GM04503 (cell line): Measurements from ENCODE around the gene KAZN.

ENCODE experiments used
- DNase-seq: peaks from one replicate; pipeline ENCODE4 v3.0.0-alpha.2; 2012; ENCODE audit warnings: low read depth

KAZN gene

DNA sequence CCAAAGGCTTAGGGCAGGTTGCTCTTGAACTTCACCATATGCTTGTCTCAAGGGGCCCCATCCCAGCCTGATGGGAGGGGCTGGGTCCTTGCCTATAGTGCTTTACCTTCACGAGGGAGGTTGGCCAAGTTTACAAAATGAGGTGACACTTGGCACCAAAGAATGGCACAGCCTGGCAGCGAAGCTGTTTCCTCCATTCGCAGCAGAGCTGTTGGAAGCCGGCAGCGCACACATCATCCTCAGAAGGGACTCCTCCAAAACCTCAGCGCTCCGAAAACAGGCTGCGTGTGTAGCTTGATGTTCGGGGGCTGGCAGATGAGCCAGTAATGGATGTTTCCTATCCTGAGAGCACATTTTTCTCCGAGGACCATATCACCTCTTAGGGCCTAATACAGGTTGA lies 116.8 kb downstream of the KAZN start:
- no peak for DNase-seq

DNA sequence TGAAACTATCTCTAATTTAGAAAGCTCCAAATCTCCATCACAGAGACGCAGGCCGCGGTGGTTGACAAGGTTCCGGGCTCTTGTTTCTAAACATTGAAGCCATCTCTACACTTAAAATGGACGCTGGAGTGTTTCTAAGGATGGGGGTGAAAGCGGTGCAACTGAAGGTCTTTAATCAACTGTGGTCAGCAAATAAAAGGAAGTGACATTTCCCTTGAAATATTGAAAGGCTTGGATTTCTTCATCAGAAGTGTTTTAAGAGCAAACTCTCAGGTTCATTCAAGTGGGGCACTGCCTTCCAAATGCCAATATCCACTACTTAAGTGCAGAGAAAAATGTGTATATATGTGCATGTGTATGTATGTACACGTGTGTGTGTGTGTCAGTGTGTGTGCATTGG lies 117.3 kb downstream of the KAZN start:
- DNase-seq: no peak

DNA sequence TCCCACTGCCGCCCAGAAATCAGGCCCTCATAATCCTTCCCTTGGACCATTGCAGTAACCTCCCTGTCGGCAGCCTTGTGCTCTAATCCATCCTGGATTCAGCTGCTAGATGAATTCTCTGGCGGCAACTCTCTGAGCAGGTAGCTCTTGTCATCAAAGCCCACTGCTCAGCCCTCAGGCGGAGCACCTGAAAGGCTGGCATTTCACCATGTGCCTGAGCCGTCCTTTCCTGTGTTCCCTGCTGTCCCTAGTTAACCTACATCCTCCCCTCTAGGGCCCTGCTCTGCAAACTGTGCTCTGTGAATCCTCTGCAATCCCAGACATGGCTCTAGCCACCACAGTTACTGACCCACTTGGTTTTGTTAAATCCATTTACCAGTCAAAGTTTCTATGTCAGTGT lies 118.0 kb downstream of the KAZN start:
- DNase-seq: no peak

DNA sequence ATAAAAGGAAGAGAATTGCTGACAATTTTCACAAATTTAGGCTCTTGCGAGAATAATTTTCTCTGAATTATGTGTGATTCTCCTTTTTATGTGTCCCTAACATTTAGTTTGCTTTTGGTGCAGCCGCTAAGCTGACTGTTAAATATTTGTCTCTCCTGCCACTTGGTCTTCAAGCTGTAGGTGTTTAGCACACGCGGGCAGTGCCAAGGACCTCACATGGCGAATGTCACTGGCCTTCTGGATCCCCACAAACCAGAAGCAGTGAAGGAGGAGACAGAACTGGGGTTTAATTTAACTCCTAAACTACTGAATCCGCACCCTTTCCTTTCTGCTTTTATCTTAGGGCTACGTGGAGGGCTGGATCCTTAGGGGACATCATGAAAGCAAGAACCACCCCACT lies 120.0 kb downstream of the KAZN start:
- no peak for DNase-seq

DNA sequence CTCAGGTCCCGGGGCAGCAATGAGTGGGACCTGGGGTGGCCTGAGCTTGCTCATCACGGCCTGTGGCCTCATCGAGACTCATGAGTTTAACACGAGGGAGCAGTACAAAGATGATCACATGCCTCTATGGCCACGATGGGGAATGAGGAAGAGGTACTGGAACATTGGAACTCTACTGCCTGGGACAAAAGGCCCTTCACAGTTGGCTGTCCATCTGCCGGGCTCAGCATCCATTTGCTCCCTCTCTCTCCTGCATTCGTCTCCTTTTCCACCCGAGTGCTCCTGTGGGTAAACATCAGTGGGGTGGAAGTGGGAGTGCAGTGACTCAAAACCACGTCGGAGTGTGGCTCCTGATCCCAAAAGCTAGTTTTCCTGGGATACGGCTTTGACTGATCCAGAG lies 124.9 kb downstream of the KAZN start:
- DNase-seq: no peak

DNA sequence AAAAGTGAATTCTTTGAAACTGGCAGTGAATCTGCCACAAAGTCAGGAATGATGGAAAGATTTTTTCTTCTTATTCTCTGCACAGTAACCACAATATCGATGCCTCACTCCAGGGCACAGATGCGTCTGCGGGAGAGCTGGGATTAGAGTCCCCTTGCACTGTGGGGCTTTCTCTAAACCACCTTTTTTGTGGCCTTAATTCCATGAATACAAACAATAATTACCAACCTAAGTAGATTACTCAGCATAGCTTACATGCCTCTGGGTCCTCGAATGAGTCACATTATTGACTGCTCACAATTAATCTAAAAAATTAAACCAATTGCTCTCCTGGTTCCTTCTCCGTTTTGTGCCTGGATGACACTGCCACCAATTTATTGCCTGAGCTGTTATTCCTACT lies 125.8 kb downstream of the KAZN start:
- no peak for DNase-seq

DNA sequence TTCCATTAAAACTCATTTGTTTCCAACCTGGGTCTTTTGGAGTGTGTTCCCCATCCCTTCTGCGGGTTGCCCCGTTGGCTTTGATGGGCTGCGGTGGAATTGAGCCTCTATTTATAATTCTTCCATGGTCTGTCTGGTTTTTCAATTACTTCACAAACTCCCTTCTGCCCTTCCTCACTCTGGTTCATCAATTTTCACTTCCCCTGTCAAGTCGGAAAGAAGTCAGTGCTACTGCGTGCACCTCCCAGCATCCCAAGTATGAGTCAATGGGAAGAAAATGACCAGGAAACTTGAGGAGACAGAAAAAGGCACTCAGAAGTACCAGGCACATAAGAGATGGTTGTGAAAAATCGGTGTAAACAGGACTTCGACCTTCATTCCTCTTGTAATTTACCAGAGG lies 126.2 kb downstream of the KAZN start:
- no peak for DNase-seq

DNA sequence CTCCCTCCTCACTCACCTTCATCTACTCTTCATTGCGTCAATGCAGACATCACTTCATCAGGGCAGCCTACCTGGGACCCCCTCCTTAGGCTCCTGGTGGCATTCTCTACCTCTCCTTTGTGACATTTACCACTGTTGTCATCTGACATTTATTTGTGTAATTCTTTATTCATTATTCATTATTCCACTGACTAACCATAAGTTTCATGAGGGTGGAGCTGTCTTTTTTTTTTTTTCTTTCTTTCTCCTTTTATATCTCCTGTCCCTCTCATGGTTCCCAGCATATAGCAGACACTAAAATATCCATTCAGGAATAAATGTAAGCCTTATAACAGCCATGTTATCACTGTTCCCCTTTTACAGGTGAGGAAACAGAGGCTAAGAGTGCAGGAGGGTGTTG lies 126.8 kb downstream of the KAZN start:
- DNase-seq: no peak

DNA sequence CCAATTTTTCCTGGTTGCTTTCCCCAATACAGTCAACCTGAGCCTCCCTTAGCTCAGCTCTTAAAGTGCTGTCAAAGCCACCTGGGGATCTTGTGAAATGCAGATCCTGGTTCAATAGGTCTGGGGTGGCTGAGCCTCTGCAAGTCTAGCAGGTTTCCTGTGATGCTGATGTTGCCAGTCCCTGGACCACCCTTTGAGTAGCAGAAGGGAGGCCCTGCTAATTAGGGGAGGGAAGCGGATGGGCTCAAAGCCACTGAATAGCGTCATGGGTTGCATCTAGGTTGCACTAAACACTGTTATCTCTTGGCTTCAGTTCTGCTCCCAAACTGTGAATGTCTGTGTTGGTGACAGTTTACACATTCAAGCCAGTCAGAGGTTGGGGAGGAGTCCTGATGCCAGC lies 127.2 kb downstream of the KAZN start:
- no peak for DNase-seq

DNA sequence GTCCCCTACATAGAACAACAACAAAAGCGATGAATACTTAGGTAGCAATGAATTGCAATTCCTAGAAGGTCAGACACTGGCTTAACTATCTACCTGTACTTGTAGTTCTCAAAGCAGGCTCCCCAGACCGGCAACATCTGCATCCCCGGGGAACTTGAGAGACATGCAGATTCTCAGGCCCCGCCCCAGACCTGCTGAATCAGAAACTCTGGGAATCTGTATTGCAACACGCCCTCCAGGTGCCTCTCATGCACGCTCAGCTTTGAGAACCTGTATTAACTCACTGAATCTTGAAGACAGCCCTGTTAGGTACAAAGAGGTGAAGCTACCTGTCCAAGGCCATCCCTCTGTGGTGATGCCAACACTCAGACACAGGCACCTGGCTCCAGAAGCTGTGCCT lies 128.1 kb downstream of the KAZN start:
- no peak for DNase-seq

DNA sequence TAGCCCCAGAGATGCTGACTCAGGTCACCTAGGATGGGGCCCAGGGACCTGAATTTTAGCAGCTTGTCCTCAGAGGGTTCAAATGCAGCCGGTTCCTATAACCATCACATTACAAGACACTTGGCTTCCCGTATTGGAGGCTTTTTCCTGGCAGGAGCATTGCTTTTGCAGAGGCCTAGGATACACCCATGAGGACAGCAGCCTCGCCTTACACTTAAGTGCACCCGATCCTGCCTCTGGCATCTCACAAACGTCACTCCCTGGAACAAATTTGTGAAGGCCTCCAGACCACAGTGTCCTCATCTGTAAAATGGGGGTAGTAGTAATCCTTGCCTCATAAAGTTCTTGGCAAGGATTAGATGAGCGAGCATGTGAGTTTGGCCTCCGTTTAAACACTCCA lies 130.0 kb downstream of the KAZN start:
- no peak for DNase-seq

DNA sequence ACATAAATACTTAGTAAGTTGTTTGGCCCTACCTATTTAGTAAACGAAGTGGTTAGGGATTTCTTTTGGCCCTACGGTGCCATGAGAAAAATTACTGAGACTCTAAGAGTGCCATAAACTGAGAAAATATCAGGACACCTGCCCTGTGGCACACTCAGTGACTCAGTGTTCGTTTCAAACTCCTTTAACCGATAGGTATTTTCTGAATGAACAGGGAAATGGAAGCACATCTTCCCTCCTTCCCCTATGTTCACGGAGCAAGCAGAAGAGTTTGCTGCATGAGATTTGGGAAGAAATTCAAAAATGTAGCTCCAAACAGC lies 134.2 kb downstream of the KAZN start:
- no peak for DNase-seq

DNA sequence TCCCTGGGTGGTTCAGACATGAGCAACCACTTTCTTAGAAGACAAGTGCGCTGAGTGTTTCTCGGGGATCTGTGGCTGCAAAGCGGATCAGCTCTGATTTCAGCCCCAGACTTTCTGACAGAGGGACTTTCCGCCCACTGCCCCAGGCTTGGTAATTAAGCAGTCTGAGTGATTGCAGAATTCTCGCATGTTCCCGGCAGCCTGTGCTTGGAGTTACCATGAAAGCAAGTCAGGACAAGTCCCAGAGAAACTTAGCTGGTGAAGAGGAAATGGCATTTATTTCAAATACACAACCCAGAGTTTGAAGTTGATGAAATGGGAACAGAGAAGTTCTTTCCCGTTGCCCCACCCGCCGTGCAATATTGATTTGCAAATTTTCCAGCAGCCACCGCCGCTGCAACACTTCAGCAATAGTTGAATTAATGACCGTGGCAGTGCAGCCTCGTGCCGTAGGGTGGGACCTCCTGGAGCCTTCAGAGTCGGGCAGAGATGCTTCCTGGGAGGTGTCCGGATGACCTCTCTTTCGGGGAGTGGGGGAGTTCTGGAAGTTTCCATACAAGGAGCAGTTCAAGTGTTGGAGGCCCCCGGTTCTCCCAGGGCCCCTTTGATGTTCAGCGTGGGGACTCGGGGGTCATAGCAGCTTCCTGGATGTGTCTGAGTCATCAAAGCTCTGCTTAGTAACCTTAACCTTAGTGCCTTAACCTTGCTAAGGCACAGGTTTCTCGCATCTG lies 134.7 kb downstream of the KAZN start:
- no peak for DNase-seq

DNA sequence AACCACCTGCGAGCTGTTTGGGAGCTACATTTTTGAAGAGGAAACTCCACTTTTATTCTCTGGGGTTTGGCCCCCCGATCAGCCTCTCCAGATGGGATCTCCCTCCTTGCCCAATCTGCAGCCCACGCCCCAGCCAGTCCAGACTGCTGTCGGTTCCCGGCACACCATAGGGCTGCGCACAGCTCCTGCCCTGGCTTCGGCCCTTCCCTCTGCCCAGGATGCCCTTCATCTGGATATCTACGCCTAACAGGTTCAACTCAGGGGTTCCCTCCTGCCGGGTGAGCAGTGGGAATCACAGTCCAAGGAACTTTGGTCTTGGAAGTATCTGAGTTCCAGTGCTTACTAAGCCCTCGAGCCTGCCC lies 135.3 kb downstream of the KAZN start:
- DNase-seq: no peak

DNA sequence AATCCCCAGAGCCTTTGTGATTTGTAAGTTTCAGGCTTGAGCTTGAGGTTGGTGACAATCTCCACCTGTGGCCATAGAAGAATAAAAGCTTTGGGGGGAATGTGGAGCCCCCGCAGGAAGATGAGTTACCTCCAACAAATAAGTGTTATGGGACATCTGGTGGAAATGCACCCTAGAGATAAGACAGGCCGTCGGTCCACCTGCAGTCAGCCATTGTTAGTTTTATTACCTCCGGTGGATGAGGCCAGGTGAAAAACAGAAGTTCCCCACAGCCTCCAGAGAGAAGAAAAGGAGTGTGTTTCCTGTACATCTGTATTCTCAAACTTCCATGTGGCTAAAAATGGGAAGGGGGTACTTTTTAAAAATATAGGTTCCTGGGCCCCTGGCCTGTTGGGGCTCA lies 137.4 kb downstream of the KAZN start:
- no peak for DNase-seq

DNA sequence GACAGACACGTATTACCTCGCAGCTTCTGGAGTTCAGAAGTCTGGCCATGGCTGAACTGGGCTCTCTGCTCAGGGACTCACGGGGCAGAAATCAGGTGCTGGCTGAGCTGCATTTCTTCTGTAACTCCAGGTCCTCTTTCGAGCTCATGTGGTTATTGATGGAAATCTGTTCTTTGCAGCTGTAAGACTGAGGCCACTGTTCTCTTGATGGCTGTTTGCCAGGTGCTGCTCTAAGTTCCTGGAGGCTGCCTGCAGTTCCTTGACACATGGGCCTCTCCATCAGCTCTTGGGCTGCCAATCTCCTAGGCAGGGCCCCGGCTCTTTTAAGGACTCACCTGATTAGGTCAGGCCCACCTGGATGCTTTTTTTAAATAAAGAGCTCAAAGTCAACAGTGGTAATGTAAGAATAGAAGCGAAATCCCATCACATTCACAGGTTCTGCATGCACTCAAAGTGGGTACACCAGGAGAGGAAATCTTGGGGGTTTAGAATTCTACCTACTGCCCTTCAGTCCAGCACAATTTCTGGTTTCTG lies 139.1 kb downstream of the KAZN start:
- no peak for DNase-seq

DNA sequence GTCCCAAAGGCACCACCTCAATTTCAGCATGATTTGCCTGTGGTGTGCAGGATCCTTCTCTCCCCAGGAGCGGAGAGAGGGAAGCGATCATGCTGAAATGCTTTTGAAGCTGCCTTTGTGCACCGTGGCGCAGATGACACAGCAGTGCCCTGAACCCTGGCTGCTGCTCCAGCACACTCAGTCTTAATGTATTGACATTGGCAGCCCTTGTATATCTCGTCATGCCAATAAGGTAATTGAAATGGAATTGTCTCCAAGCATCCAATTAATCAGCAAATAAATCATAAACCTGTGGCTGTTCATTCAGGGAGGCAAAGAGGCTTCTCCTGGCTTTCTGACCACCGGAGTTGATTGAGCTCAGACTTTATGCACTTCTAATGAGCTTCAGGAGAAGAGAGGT lies 139.8 kb downstream of the KAZN start:
- no peak for DNase-seq

DNA sequence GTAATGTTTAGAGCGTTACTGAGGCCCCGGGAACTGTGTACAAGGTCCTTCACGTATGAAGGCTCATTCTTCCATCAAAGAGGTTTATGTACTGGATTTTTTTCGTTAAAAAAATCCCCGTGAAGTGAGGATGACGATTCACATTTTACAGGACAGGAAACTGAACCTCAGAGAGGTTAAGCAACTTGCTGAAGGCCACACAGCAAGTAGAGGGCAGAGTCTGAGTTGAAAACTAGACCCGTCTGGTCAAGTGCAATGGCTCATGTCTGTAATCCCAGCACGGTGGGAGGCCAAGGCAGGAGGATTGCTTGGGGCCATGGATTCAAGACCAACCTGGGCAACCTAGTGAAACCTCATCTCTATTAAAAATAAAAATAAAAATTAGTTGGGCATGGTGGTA lies 140.2 kb downstream of the KAZN start:
- DNase-seq: no peak

DNA sequence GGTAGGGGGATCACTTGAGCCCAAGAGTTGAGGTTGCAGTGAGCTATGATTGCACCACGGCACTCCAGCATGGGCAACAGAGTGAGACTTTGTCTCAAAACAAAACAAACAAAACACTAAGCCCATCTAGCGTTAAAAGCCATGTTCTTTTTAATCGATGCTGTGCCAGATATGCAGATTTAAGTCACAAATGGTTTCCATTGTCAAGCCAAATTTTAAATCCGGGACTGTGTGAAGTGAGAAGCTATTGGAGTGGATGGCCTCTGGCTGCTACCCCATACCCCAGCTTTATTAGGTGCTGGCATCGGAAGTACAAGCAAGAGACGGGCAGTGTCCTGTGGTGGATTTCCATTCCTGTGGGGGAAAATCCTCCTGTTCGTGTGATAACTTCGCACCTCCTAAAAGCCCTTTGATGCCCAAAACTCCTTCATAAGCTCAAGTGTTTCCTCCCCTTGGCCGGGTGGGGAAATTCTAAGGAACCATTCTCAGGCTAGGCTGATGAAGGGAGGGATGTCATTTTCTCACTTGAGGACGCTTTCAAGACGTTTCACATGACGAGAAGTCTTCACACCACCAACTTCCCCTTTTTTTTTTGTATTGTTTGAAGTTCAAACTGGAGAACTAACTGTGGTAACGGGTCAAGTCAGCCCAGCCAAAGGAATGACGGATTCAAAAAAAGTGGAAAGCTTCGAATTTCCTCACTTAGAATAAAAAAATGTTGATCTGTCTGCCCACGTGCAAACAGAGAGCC lies 140.8 kb downstream of the KAZN start:
- DNase-seq: no peak

DNA sequence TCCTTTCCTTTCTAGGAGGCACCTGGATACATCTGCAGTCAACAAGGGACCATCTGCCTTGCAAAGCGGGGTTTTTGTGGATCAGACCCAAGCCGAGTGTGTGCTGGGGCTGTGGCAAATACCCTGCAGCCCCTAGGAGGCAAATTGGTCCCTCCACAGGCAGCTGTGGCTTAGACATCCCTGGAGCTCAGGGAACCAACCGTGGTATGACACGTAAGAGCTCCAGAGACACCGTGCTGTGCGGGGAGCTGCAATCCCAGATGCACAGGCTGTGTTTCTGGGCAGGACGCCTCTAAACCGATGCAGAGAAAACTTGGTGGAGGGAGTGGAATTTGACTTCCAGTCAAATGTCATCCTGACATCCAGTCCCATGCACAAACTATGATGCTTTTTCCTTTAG lies 141.5 kb downstream of the KAZN start:
- no peak for DNase-seq

DNA sequence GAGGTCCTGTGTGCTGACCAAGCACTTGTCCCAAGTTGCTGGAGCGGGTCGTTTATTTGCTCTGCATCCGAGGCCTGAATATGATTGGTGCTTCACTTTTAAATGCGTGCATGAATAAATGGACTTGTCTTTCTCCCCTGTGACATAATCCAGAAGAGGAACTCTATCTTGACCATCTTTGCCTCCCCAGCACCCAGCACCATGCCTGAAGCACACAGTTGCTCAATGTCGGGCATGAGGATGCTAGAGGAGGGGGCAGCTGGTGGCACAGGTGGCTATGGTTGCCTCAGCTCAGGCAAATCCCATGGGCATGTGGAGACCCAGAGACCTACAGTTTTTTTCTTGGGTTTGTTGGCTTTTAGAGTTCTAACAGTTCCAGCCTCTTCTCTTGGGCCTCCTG lies 142.6 kb downstream of the KAZN start:
- no peak for DNase-seq

DNA sequence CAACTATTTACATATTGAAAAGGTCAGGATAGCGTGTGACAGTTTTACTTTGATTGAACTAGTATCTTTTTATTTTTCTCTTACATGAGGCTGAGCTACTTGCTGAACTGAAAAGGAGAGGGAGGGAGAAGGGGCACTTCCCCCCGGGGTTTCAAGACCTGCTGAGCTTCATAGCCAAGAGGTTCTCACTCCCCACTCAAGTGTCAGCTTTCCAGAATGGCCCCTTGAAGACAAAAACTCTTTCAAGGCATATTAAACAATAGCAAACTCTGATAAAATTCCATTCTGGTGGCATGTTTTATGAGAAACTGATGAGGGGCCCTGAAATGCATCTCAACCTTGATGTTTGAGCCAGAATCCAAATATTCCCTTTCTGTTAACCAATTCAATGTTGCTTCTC lies 143.0 kb downstream of the KAZN start:
- DNase-seq: no peak

DNA sequence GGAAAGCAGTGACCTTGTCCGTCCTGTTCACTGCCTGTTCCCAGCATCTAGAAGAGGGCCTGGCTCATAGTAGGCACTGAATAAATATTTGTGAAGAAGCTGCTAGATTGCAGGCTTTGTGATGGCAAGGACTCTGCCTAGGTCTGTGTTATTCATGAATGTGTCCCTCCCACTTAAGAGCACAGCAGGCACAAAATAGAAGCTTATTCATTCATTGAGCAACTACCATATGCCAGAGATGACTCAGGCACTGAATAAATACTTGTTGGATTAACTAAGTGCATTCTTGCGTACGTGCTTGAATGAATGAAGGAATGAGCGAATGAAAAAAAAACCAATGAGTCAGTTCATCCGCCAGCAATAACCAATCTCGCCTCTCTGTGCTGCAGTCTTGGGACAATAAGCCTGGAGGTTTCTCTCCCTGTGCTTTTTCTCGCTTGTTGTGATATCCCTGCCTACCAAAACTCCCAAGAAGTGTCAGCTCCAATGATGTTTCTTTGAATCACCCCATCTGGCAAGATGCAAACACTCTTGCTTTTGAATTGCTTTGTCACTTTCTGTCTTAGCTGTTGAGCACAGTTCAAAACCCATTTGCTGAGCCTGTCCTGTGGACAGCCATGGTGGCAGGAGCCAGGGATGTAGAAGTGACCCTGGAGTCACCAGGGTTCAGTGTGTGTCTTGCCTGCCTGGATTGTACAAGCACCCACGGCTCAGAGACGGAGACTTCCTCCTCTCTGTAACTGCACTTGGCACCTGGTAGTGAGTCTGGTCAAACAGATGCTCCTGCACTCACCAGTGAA lies 143.9 kb downstream of the KAZN start:
- DNase-seq: peak; percentile 98
